Mesothelial cell of epicardium (in vitro differentiated cells): ENCODE results near the gene KLHL9. TPM values are rescaled to one million over a fixed set of nuclear protein-coding genes. Genes with fewer than 3 reads are reported as not detected.

Experiments used
- total RNA-seq: library from RNA; stranded (reverse); gene quantifications from 3 replicates; pipeline ENCODE4 v1.2.1, GENCODE V29; 2021

Gene KLHL9
- total RNA-seq, 1 donor from 2014 or later: 37.5 TPM

Other genes starting within 250 kb of the KLHL9 start
- not detected in 3 replicates for gene IFNW1, start 193.6 kb downstream of the KLHL9 start, total RNA-seq
- gene IFNA21, start 168.7 kb downstream of the KLHL9 start, total RNA-seq: not detected in 3 replicates
- not detected in 3 replicates for gene IFNA4, start 147.8 kb downstream of the KLHL9 start, total RNA-seq
- not detected in 3 replicates for gene IFNA7, start 133.2 kb downstream of the KLHL9 start, total RNA-seq
- gene IFNA10, start 128.3 kb downstream of the KLHL9 start, total RNA-seq: not detected in 3 replicates
- gene IFNA16, start 118.1 kb downstream of the KLHL9 start, total RNA-seq: not detected in 3 replicates
- not detected in 3 replicates for gene IFNA17, start 107.2 kb downstream of the KLHL9 start, total RNA-seq
- gene IFNA14, start 95.4 kb downstream of the KLHL9 start, total RNA-seq: not detected in 3 replicates
- not detected in 3 replicates for gene IFNA5, start 30.1 kb downstream of the KLHL9 start, total RNA-seq
- 0.14 TPM in 1 of 3 replicates, not detected in the others for gene IFNA6, start 15.5 kb upstream of the KLHL9 start, total RNA-seq
- 0.60 to 1.0 TPM (median 0.66 TPM) in 3 replicates for gene IFNA13, start 32.7 kb upstream of the KLHL9 start, total RNA-seq
- gene IFNA2, start 50.0 kb upstream of the KLHL9 start, total RNA-seq: 0.34 to 0.62 TPM (median 0.58 TPM) in 3 replicates
- not detected in 3 replicates for gene IFNA8, start 73.7 kb upstream of the KLHL9 start, total RNA-seq
- gene IFNA1, start 105.0 kb upstream of the KLHL9 start, total RNA-seq: not detected in 3 replicates
- gene IFNE, start 146.9 kb upstream of the KLHL9 start, total RNA-seq: 1.6 to 2.0 TPM (median 1.7 TPM) in 3 replicates